Activated T-helper 9 cell treated with anti-CD3 and anti-CD28 coated beads, Interleukin-2, amount 50 U/mL, for 16 hours (primary cell): Measurements from ENCODE around the gene FADS6.
"Not testable (repeated sequence)": the region's sequence is repeated elsewhere in the genome, so short reads cannot be mapped to it uniquely, and the experiment has no call there.

Experiments used
- DNase-seq: peaks from one replicate; pipeline ENCODE4 v3.0.0-alpha.2; 2020; ENCODE audit warnings: low read depth

Gene FADS6

GRCh38 chr17:74921026-74921681, 27.7 kb upstream of the FADS6 start:
- DNase-seq: no peak

GRCh38 chr17:74920642-74921025, 27.2 kb upstream of the FADS6 start:
- no peak for DNase-seq

- DNase-seq: no peak
These were observed 26.8 kb upstream of the FADS6 start for GRCh38 chr17:74920306-74920620.

DNA sequence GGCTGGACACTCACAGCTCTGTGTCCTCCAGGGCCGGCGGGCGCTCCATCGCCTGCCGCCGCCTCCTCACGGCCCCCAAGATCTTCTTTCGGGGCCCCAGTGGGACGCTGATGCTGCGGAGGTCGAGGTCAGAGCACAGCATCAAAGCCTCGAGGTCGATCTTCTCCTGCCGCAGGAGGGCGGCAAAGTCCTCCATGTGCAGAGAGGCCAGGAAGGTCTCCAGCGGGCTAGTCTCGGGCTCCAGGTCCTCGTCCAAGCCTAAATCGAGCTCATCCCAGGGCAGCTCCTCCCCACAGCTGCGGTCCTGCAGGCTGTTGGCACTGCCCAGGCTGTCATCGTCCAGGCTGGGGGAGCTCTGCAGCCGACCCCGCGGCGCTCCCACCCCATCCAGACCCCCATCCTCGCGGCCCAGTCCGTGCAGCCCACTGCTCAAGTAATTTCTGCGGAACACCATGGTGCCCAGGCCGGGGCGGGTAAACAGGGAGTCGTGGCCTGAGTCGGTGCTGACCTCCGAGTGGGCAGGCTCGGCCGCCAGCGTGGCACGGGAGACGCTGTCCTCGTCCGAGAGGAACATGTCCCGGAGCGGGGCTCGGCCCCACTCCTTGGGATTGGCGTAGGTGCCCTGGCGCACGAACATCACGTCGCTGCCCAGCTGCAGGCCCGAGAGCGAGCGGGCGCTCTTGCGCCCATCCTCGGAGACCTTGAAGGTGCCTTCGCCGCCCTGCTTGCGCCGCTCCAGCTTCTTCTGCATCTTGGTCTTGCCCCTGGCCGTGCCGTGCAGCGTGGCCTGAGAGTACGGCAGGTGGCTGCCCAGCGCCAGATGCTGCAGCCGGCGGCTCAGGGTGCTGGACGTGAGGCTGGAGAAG, 26.2 kb upstream of the FADS6 start:
- no peak for DNase-seq

DNA sequence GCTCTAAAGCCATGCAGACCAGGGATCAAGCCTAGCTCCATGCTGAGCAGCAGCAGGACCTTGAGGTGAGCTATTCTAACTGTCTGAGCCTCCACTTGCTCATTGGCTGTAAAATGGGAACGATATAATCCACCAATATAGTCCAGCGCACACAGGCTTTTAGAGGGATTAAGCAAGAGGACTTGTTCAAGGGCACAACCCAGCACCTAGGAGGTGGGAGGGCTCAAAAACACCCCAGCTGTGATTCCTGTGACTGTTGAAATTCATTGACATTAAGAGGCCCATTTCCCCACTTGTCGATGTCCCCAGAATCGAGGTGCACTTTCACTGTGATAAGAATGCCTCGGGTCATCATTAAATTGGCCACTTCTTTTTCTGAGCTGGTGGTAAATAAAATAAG, 25.5 kb upstream of the FADS6 start:
- no peak for DNase-seq

- DNase-seq: no peak
These were observed 24.0 kb upstream of the FADS6 start for GRCh38 chr17:74917430-74917829.

DNA sequence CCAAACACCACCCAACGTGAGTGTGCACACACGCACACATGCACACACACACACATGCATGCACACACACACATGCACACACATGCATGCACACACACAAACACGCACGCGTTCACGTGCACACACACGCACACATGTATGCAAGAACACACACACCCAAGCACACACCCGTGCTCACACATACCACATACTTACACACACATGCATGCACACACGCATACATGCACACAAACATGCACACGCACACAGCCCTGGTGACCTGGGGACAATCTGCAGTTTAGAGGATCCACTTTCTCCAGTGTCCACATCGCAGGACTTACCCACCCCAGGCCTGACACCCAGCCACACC, 23.4 kb upstream of the FADS6 start:
- no peak for DNase-seq

GRCh38 chr17:74916136-74916850, 22.9 kb upstream of the FADS6 start:
- DNase-seq: no peak

GRCh38 chr17:74911423-74911822, 18.0 kb upstream of the FADS6 start:
- not testable (repeated sequence) for DNase-seq

- not testable (repeated sequence) for DNase-seq
These were observed 15.7 kb upstream of the FADS6 start for GRCh38 chr17:74909097-74909496.

DNA sequence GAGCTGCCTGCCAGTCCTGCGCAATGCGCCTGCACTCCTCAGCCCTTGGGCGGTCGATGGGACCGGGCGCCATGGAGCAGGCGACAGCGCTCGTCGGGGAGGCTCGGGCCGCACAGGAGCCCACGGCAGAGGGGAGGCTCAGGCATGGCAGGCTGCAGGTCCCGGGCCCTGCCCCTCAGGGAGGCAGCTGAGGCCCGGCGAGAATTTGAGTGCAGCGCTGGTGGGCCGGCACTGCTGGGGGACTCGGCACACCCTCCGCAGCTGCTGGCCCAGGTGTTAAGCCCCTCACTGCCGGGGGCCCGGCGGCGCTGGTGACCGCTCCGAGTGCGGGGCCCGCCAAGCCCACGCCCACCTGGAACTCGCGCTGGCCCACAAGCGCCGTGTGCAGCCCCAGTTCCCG, 13.6 kb upstream of the FADS6 start:
- no peak for DNase-seq

DNA sequence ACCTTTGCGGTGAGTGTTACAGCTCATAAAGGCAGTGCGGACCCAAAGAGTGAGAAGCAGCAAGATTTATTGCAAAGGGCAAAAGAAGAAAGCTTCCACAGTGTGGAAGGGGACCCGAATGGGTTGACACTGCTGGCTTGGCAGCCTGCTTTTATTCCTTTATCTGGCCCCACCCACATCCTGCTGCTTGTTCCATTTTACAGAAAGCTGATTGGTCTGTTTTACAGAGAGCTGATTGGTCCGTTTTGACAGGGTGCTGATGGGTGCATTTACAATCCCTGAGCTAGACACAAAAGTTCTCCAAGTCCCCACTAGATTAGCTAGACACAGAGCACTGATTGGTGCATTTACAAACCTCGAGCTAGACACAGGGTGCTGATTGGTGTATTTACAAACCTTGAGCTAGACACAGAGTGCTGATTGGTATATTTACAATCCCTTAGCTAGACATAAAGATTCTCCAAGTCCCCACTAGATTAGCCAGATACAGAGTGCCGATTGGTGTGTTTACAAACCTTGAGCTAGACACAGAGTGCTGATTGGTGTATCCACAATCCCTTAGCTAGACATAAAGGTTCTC, 12.9 kb upstream of the FADS6 start:
- DNase-seq: not testable (repeated sequence)

DNA sequence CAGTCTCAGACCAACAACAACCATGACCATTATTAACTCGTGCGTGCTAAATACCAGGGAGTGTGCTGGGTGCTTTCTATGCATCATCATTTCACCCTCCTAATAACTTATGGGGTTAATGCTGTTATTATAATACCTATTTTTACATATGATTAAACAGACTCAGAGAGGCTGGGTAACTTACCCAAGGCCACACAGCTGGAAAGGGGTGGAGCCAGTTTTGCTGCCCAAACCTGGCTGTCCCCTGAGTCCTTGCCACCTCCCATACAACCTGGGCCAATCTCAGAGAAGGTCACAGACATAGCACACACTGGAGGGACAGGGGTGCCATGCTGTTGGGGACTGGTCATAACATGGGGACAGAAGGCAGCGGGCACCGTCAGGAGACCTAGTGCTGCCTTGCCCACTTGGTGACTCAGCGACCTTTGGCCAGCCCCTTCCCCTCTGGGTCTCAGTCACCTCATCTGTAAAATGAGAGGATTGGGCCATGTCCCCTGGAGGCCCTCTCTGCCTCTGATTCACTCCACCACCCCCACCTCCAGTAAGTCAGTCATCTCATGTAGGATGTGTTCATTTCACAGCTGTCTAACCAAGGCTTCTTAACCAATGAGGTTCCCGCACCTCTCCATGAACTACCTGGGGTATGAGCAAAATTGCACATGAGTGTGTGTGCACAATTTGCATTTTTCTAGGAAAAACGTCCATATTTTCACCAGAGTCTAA, 11.4 kb upstream of the FADS6 start:
- no peak for DNase-seq

DNA sequence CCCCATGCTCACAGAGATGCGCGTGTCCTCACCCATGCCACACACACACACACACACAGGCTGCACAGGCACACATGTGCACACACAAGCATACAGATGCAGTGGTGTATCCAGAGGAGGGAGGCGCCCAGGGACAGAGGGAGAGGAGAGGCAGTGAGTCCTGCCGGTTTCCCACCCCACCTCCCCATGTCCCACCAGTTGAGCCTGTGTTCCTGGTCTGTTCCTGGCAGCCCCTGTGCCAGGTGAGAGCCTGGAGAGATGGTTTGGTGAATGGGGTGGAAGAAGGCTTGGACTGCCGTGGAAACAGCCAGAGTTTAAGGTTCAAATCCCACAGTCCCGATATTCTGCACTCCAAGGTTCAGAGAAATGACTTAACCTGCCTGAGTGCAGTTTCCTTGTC, 10.2 kb upstream of the FADS6 start:
- no peak for DNase-seq

DNA sequence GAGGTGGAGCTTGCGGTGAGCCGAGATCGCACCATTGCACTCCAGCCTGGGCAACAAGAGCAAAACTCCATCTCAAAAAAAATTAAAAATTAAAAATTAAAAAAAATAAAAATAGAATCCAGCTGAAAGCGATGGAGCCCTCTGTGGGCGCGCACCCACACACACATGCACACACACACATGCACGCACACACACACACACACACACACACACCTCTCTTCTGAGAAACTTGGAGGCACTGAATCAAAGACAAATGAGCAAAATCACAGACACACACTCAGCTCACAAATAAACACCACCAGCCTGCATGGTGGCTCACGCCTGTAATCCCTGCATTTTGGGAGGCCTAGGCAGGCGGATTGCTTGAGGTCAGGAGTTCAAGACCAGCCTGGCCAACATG, 9.6 kb upstream of the FADS6 start:
- no peak for DNase-seq

GRCh38 chr17:74901353-74902135, 8.1 kb upstream of the FADS6 start:
- DNase-seq: no peak

DNA sequence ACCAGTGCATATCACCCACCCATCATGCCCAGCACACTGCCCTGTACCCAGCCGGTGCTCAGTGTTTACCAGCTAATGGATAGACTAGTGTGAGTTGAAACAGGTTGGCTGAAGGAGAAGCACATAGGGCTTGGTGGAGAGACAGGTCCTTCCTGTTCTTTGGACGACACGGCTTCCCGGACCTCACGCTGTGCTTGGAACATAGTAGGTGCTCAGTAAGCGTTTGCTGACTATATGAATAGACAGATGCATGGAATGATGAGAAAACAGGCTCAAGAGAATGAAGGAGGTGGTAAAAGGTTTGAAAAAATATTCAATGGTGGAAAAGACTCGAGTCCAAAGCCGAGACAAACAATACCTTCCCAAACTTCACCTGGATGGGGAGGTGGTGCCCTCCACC, 6.8 kb upstream of the FADS6 start:
- no peak for DNase-seq

- DNase-seq: no peak
These were observed 5.0 kb upstream of the FADS6 start for GRCh38 chr17:74898376-74898946.

GRCh38 chr17:74893936-74894671, 671 bp upstream of the FADS6 start:
- DNase-seq: no peak
